Kidney (tissue), 14 donors: ENCODE results near the gene LARGE1. TPM values are rescaled to one million over a fixed set of nuclear protein-coding genes. Genes with fewer than 3 reads are reported as not detected.
A peak's percentile ranks its signal among the peaks of the same experiment; 100 is the strongest.

Source experiments
- DNase-seq, 5 donors: peaks; one replicate each; pipeline ENCODE4 v3.0.0-alpha.2; 2013 to 2020
- FAIRE-seq: peaks from 2 replicates; lab custom pipeline; 2012; peaks lifted over from hg19 to GRCh38; lab: Jason Lieb, UNC
- H3K27ac ChIP-seq, 2 donors: one replicate each; pipeline ENCODE4 v1.7.0; 2013; ENCODE audit warnings: low read depth in 2 of 2, low read length in 2 of 2, inconsistent platforms in 1 of 2
- H3K27me3 ChIP-seq: one replicate; pipeline ENCODE4 v1.7.1; 2013; ENCODE audit warnings: low read length, inconsistent platforms; ENCODE audit not compliant: control insufficient read depth, insufficient read depth
- H3K36me3 ChIP-seq, 3 donors: one replicate each; pipeline versions ENCODE4 v1.7.0 to v1.7.1; 2013; ENCODE audit warnings: low read length in 3 of 3, control low read depth in 1 of 3, inconsistent platforms in 1 of 3; ENCODE audit not compliant: insufficient read depth in 3 of 3, control insufficient read depth in 2 of 3
- H3K4me1 ChIP-seq, 3 donors: one replicate each; pipeline versions ENCODE4 v1.7.0 to v1.7.1; 2013; ENCODE audit warnings: low read length in 3 of 3, inconsistent platforms in 1 of 3, low read depth in 1 of 3; ENCODE audit not compliant: control insufficient read depth in 2 of 3, insufficient read depth in 2 of 3
- H3K4me3 ChIP-seq, 3 donors: one replicate each; pipeline versions ENCODE4 v1.7.0 to v1.8.1; 2013; ENCODE audit warnings: low read length in 3 of 3, control low read depth in 1 of 3, inconsistent platforms in 1 of 3
- H3K9ac ChIP-seq, 3 donors: one replicate each; pipeline versions ENCODE4 v1.7.0 to v1.7.1; 2013; ENCODE audit warnings: low read length in 3 of 3, control low read depth in 1 of 3, inconsistent platforms in 1 of 3
- H3K9me3 ChIP-seq, 3 donors: one replicate each; pipeline versions ENCODE4 v1.7.0 to v1.7.1; 2013; ENCODE audit warnings: low read length in 3 of 3, control low read depth in 1 of 3, inconsistent platforms in 1 of 3; ENCODE audit not compliant: control insufficient read depth in 2 of 3, insufficient read depth in 1 of 3
- intact Hi-C: fragments of 100-400 bp; cut with DNase I; formaldehyde crosslinking; loops from one replicate; pipeline ENCODE4 v1.11.1; 2022
- polyA plus RNA-seq: library from polyadenylated mRNA; stranded (reverse); fragments of 350-450 nt; fragmentation: Illumina TruSeq; extraction: RNeasy Lipid Tissue Mini Kit (QIAGEN cat#74804); gene quantifications from one replicate; pipeline ENCODE4 v1.2.3, GENCODE V29; 2014; ENCODE audit warnings: low read depth, low replicate concordance; ENCODE audit not compliant: insufficient read depth
- total RNA-seq: library from RNA; stranded (reverse); fragmentation: NEBNext Ultra II Directional; extraction: Animal tissue kit (Norgen Biotek cat#: 25700); gene quantifications from one replicate; pipeline ENCODE4 v1.2.1, GENCODE V29; 2021
- TF ChIP-seq, protein P1 (sequence below): IDR thresholded peaks from 3 replicates; pipeline ENCODE4 v1.5.1; 2012; ENCODE audit warnings: mild to moderate bottlenecking, moderate library complexity, borderline replicate concordance; ENCODE audit not compliant: insufficient read depth; ENCODE audit errors: extremely low read depth
- donor health status: control.
- donor health status: control.
- donor health status: control.
- donor health status: control.
- donor health status: control.
- donor health status: DM: yes; HTN: yes; CAD: no.
- donor health status: Normal renal cell carcinoma (clear cell type).

Gene LARGE1
- total and polyA plus RNA-seq, 2 donors from 2014 or later, result 5.0 to 22.9 TPM

DNA sequence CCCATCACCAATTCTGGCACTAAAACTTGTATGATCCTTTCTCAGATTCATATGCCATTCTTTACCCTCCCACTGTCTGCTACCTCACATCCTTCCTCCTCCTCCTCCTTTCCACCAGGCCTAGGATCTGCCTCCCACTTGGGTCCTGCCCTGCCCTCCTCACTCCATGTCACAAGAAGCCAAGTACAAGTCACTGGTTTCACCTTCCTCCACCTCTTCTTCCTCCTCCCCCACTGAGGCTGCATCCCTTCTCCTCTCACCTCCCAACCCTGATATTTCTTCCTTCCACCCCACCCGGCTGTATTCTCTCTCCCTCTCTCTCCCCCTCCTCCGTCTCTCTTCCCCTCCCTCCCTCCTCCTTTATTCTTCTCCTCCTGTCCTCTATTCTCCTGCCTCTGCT is 46.6 kb downstream of the LARGE1 start:
- no peaks in the 10 kb centered on the region for H3K36me3 ChIP-seq
- no peak overlapping the region for H3K4me3 ChIP-seq
- intact Hi-C loops, result no loop called here
- no peaks in the 10 kb centered on the region for H3K27me3 ChIP-seq
- no peak for FAIRE-seq
- H3K27ac ChIP-seq, result peak overlapping the region in 1 of 2 donors; percentile 20
- TF ChIP-seq, protein P1, sequence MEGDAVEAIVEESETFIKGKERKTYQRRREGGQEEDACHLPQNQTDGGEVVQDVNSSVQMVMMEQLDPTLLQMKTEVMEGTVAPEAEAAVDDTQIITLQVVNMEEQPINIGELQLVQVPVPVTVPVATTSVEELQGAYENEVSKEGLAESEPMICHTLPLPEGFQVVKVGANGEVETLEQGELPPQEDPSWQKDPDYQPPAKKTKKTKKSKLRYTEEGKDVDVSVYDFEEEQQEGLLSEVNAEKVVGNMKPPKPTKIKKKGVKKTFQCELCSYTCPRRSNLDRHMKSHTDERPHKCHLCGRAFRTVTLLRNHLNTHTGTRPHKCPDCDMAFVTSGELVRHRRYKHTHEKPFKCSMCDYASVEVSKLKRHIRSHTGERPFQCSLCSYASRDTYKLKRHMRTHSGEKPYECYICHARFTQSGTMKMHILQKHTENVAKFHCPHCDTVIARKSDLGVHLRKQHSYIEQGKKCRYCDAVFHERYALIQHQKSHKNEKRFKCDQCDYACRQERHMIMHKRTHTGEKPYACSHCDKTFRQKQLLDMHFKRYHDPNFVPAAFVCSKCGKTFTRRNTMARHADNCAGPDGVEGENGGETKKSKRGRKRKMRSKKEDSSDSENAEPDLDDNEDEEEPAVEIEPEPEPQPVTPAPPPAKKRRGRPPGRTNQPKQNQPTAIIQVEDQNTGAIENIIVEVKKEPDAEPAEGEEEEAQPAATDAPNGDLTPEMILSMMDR, result no peak
- no peaks in the 10 kb centered on the region for H3K9me3 ChIP-seq
- DNase-seq, result no peak
- H3K9ac ChIP-seq, result no peak overlapping the region
- H3K4me1 ChIP-seq, result peaks cover 0 to 12% (median 0%) of the 10 kb centered on the region in 3 donors

DNA sequence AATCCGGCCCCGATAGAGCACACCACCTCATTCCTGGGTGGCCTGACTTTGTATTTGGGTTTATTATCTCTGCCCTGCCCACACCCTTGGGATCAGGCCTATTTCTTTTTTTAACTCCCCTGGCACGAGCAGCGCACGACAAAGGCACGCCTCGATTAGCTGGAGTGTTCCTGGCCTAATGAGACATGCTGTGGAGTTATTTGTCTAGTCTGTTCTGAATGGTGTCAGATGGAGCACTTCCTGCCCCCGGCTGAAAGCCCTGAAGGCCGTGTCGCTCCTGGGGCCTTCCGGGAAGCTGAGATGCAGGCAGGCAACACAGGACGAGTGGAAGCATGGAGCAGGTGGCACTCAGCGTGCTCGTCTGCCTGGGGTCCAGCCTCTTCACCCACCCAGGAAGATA is 47.1 kb downstream of the LARGE1 start:
- TF ChIP-seq, protein P1, result no peak
- H3K36me3 ChIP-seq, result no peaks in the 10 kb centered on the region
- DNase-seq (no peak), FAIRE-seq (no peak)
- no peak overlapping the region for H3K4me3 ChIP-seq
- H3K4me1 ChIP-seq, result peaks cover 0 to 12% (median 0%) of the 10 kb centered on the region in 3 donors
- no peaks in the 10 kb centered on the region for H3K27me3 ChIP-seq
- intact Hi-C loops, result no loop called here
- peak overlapping the region in 1 of 2 donors; percentile 3 for H3K27ac ChIP-seq
- H3K9me3 ChIP-seq, result no peaks in the 10 kb centered on the region
- H3K9ac ChIP-seq, result no peak overlapping the region

DNA sequence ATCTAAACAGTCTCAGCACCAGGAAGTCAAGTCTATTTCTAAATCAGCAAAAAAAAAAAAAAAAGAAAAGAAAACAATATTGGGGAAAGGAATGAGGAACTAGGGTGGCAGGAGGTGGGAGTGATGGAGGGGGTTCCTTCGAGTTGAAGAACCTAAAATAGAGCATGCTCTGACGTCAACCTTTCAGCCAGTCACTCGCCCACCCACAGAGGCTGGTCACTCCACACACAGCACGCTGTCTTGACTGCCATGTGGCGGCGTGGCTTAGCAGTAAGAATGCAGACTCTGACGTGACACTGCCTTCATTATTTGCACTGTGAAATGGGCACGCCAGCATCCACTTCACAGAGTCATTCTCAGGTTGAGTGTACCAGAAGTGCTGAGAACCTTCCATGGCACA is 48.3 kb downstream of the LARGE1 start:
- H3K4me1 ChIP-seq, result peaks cover 0 to 16% (median 0%) of the 10 kb centered on the region in 3 donors
- H3K27me3 ChIP-seq, result no peaks in the 10 kb centered on the region
- TF ChIP-seq, protein P1, result no peak
- no peak for FAIRE-seq
- DNase-seq, result no peak
- no peak overlapping the region for H3K27ac ChIP-seq
- H3K9me3 ChIP-seq, result no peaks in the 10 kb centered on the region
- no peaks in the 10 kb centered on the region for H3K36me3 ChIP-seq
- H3K9ac ChIP-seq, result no peak overlapping the region
- H3K4me3 ChIP-seq, result no peak overlapping the region
- intact Hi-C loops, result no loop called here

DNA sequence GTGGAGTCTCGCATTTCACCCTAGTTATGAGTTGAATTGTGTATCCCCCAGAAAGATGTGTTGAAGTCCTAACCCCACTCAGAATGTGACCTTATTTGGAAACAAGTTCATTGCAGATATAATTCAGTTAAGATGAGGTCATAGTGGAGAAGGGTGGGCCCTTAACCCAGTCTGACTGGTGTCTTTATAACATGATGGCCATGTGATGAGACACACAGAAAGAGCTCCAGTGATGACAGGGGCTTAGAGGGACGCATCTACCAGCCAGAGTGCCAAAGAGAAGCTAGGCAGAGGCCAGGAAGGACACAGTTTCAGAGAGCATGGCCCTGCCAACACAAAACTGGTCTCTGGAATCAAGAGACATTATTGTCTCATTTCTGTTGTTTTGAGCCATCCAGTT is 50.3 kb downstream of the LARGE1 start:
- Histone ChIP-seq H3K9ac (no peak overlapping the region), H3K9me3 (no peaks in the 10 kb centered on the region), H3K27me3 (no peaks in the 10 kb centered on the region), H3K4me3 (no peak overlapping the region), H3K36me3 (no peaks in the 10 kb centered on the region), H3K4me1 (peaks cover 0 to 17% (median 0%) of the 10 kb centered on the region in 3 donors), H3K27ac (no peak overlapping the region)
- intact Hi-C loops, result no loop called here
- no peak for DNase-seq
- TF ChIP-seq, protein P1, result no peak
- FAIRE-seq, result no peak
